Measurements from ENCODE around the gene ZEB1. TPM values are rescaled to one million over a fixed set of nuclear protein-coding genes. Genes with fewer than 3 reads are reported as not detected.

The ZEB1 gene
- polyA plus RNA-seq, 1 donor from 2014 or later = 18.0 TPM

GRCh38 chr10:31536302-31536701, 217.3 kb downstream of the ZEB1 start:
- no peak overlapping the region for H3K4me3 ChIP-seq (ENCODE audit: low read length)
- TF ChIP-seq POLR2AphosphoS5 (IDR thresholded peaks at IDR 0.05) (no peak), EP300 (conservative IDR thresholded peaks at IDR 0.05; ENCODE audit: poor library complexity, severe bottlenecking) (no peak), TAF1 (IDR thresholded peaks at IDR 0.05; ENCODE audit: low read depth) (no peak), EZH2 (IDR thresholded peaks at IDR 0.05; ENCODE audit: borderline replicate concordance, insufficient read depth, low read length, poor library complexity, severe bottlenecking) (no peak), RAD21 (conservative IDR thresholded peaks at IDR 0.05) (no peak), SMC3 (conservative IDR thresholded peaks at IDR 0.05; ENCODE audit: poor library complexity) (no peak), MXI1 (conservative IDR thresholded peaks at IDR 0.05; ENCODE audit: poor library complexity, severe bottlenecking) (no peak)
- TF ChIP-seq, protein P1, sequence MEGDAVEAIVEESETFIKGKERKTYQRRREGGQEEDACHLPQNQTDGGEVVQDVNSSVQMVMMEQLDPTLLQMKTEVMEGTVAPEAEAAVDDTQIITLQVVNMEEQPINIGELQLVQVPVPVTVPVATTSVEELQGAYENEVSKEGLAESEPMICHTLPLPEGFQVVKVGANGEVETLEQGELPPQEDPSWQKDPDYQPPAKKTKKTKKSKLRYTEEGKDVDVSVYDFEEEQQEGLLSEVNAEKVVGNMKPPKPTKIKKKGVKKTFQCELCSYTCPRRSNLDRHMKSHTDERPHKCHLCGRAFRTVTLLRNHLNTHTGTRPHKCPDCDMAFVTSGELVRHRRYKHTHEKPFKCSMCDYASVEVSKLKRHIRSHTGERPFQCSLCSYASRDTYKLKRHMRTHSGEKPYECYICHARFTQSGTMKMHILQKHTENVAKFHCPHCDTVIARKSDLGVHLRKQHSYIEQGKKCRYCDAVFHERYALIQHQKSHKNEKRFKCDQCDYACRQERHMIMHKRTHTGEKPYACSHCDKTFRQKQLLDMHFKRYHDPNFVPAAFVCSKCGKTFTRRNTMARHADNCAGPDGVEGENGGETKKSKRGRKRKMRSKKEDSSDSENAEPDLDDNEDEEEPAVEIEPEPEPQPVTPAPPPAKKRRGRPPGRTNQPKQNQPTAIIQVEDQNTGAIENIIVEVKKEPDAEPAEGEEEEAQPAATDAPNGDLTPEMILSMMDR (IDR thresholded peaks at IDR 0.05; ENCODE audit: poor library complexity, severe bottlenecking) = no peak
- TF ChIP-seq, protein P2, sequence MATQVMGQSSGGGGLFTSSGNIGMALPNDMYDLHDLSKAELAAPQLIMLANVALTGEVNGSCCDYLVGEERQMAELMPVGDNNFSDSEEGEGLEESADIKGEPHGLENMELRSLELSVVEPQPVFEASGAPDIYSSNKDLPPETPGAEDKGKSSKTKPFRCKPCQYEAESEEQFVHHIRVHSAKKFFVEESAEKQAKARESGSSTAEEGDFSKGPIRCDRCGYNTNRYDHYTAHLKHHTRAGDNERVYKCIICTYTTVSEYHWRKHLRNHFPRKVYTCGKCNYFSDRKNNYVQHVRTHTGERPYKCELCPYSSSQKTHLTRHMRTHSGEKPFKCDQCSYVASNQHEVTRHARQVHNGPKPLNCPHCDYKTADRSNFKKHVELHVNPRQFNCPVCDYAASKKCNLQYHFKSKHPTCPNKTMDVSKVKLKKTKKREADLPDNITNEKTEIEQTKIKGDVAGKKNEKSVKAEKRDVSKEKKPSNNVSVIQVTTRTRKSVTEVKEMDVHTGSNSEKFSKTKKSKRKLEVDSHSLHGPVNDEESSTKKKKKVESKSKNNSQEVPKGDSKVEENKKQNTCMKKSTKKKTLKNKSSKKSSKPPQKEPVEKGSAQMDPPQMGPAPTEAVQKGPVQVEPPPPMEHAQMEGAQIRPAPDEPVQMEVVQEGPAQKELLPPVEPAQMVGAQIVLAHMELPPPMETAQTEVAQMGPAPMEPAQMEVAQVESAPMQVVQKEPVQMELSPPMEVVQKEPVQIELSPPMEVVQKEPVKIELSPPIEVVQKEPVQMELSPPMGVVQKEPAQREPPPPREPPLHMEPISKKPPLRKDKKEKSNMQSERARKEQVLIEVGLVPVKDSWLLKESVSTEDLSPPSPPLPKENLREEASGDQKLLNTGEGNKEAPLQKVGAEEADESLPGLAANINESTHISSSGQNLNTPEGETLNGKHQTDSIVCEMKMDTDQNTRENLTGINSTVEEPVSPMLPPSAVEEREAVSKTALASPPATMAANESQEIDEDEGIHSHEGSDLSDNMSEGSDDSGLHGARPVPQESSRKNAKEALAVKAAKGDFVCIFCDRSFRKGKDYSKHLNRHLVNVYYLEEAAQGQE (IDR thresholded peaks at IDR 0.05; ENCODE audit: borderline replicate concordance) = no peak
- H3F3A ChIP-seq (ENCODE audit: insufficient read depth, low read length, poor library complexity, severe bottlenecking) = no peaks in the 10 kb centered on the region
- no peak overlapping the region for H2AFZ ChIP-seq (ENCODE audit: low read depth, low read length)
- H3K4me2 ChIP-seq (ENCODE audit: low read length) = no peak overlapping the region
- H3K27ac ChIP-seq (ENCODE audit: low read length) = no peak overlapping the region
- H4K20me1 ChIP-seq (ENCODE audit: insufficient read depth) = no peaks in the 10 kb centered on the region
- H3K27me3 ChIP-seq (ENCODE audit: insufficient read depth, low read depth, low read length) = no peaks in the 10 kb centered on the region
- H3K9me2 ChIP-seq (ENCODE audit: insufficient read depth, low read length) = no peaks in the 10 kb centered on the region
- H3K9me3 ChIP-seq (ENCODE audit: low read length) = no peaks in the 10 kb centered on the region
- H3K79me2 ChIP-seq (replicated peaks; ENCODE audit: insufficient read depth, low read length) = no peaks in the 10 kb centered on the region
- no peak overlapping the region for H3K9ac ChIP-seq (ENCODE audit: low read length)
- no peaks in the 10 kb centered on the region for H3K36me3 ChIP-seq (ENCODE audit: insufficient read depth, low read length)

GRCh38 chr10:31549896-31550295, 230.9 kb downstream of the ZEB1 start:
- Histone ChIP-seq H3K9me2 (ENCODE audit: insufficient read depth, low read length) (no peaks in the 10 kb centered on the region), H4K20me1 (ENCODE audit: insufficient read depth) (no peaks in the 10 kb centered on the region), H3K4me2 (ENCODE audit: low read length) (no peak overlapping the region), H3K79me2 (replicated peaks; ENCODE audit: insufficient read depth, low read length) (no peaks in the 10 kb centered on the region), H3F3A (ENCODE audit: insufficient read depth, low read length, poor library complexity, severe bottlenecking) (no peaks in the 10 kb centered on the region), H3K9ac (ENCODE audit: low read length) (no peak overlapping the region), H3K4me3 (ENCODE audit: low read length) (no peak overlapping the region), H2AFZ (ENCODE audit: low read depth, low read length) (no peak overlapping the region), H3K9me3 (ENCODE audit: low read length) (peaks cover 3% of the 10 kb centered on the region), H3K27ac (ENCODE audit: low read length) (no peak overlapping the region), H3K27me3 (ENCODE audit: insufficient read depth, low read depth, low read length) (no peaks in the 10 kb centered on the region), H3K36me3 (ENCODE audit: insufficient read depth, low read length) (no peaks in the 10 kb centered on the region)
- no peak for TF ChIP-seq RAD21 (conservative IDR thresholded peaks at IDR 0.05)
- TF ChIP-seq, protein P2 (IDR thresholded peaks at IDR 0.05; ENCODE audit: borderline replicate concordance) = no peak
- TF ChIP-seq TAF1 (IDR thresholded peaks at IDR 0.05; ENCODE audit: low read depth) = no peak
- no peak for TF ChIP-seq POLR2AphosphoS5 (IDR thresholded peaks at IDR 0.05)
- no peak for TF ChIP-seq EZH2 (IDR thresholded peaks at IDR 0.05; ENCODE audit: borderline replicate concordance, insufficient read depth, low read length, poor library complexity, severe bottlenecking)
- no peak for TF ChIP-seq SMC3 (conservative IDR thresholded peaks at IDR 0.05; ENCODE audit: poor library complexity)
- TF ChIP-seq EP300 (conservative IDR thresholded peaks at IDR 0.05; ENCODE audit: poor library complexity, severe bottlenecking) = no peak
- TF ChIP-seq, protein P1 (IDR thresholded peaks at IDR 0.05; ENCODE audit: poor library complexity, severe bottlenecking) = no peak
- TF ChIP-seq MXI1 (conservative IDR thresholded peaks at IDR 0.05; ENCODE audit: poor library complexity, severe bottlenecking) = no peak

Measured in neural cell (in vitro differentiated cells).